Thymus (tissue), 11 donors: ENCODE measurements around the gene NANOGP8. TPM values are rescaled to one million over a fixed set of nuclear protein-coding genes. Genes with fewer than 3 reads are reported as not detected.
A peak's percentile ranks its signal among the peaks of the same experiment; 100 is the strongest.
"Not testable (repeated sequence)": the region's sequence is repeated elsewhere in the genome, so short reads cannot be mapped to it uniquely, and the experiment has no call there.

Experiments
- DNase-seq, 9 donors: peaks; one replicate each; pipeline ENCODE4 v3.0.0-alpha.2; 2013; ENCODE audit warnings: low spot score in 9 of 9, low read depth in 6 of 9, missing footprints in 1 of 9
- H3K27ac ChIP-seq, 2 donors: one replicate each; pipeline ENCODE4 v1.5.1; 2013; ENCODE audit warnings: control low read depth in 1 of 2, low read depth in 1 of 2, low read length in 1 of 2, mild to moderate bottlenecking in 1 of 2, moderate library complexity in 1 of 2
- H3K27me3 ChIP-seq, 2 donors: one replicate each; pipeline ENCODE4 v1.5.1; 2013; ENCODE audit warnings: low read length in 1 of 2; ENCODE audit not compliant: control insufficient read depth in 2 of 2, insufficient read depth in 1 of 2
- H3K36me3 ChIP-seq, 2 donors: one replicate each; pipeline ENCODE4 v1.5.1; 2013; ENCODE audit warnings: low read length in 1 of 2, mild to moderate bottlenecking in 1 of 2, moderate library complexity in 1 of 2; ENCODE audit not compliant: control insufficient read depth in 2 of 2, insufficient read depth in 2 of 2
- H3K4me1 ChIP-seq, 2 donors: one replicate each; pipeline ENCODE4 v1.5.1; 2013; ENCODE audit warnings: low read length in 2 of 2; ENCODE audit not compliant: control insufficient read depth in 2 of 2, insufficient read depth in 2 of 2
- H3K4me3 ChIP-seq, 2 donors: one replicate each; pipeline ENCODE4 v1.5.1; 2013; ENCODE audit warnings: low read length in 2 of 2, control low read depth in 1 of 2, mild to moderate bottlenecking in 1 of 2
- H3K9me3 ChIP-seq, 2 donors: one replicate each; pipeline ENCODE4 v1.5.1; 2013; ENCODE audit warnings: low read length in 1 of 2, mild to moderate bottlenecking in 1 of 2; ENCODE audit not compliant: control insufficient read depth in 2 of 2, insufficient read depth in 1 of 2
- WGBS: extraction: QIAGEN DNeasy Blood & Tissue Kit; methylation state at CpG from one replicate; pipeline ENCODE4 v1.1.7; 2013; 5-methylcytosine and 5-hydroxymethylcytosine counted together
- polyA plus RNA-seq: library from polyadenylated mRNA; stranded (reverse); fragments of 200-250 nt; gene quantifications from one replicate; pipeline ENCODE4 v1.2.3, GENCODE V29; 2013
- total RNA-seq: library from RNA; stranded (reverse); fragments of 120-200 nt; gene quantifications from one replicate; pipeline ENCODE4 v1.2.4, GENCODE V29; 2013
- donor health status: healthy.

The NANOGP8 gene
- total and polyA plus RNA-seq, 2 donors: 0.05 TPM; not detected in 1

DNA sequence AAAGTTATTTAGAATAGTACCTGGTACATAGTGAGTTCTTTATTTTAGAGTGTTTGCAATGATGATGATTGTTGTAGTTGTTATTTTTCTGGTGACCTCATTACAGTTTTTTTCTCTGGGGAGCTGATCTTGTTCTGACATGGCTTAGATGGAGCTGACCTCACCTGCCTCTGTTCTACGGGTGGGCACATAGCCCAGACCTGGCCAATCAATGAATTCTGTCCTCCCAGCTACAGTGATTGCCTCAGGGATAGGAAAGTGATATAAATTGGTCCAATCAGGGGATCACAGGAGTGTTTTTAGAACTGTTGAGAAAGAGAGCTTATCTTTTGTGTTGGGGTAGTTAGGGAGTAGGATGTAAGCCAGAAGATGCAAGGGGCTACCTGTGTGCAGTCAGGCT is 3.2 kb upstream of the NANOGP8 start:
- Histone ChIP-seq H3K36me3 (no peaks in the 10 kb centered on the region), H3K4me1 (no peaks in the 10 kb centered on the region), H3K4me3 (no peak overlapping the region), H3K27ac (no peak overlapping the region), H3K9me3 (no peaks in the 10 kb centered on the region), H3K27me3 (no peaks in the 10 kb centered on the region)
- WGBS: 96% methylated on average over 1 of the region's 1 CpG
- no peak for DNase-seq

GRCh38 chr15:35087759-35088158 is 2.7 kb upstream of the NANOGP8 start:
- H3K4me1 ChIP-seq: no peaks in the 10 kb centered on the region
- no peak overlapping the region for H3K27ac ChIP-seq
- no peaks in the 10 kb centered on the region for H3K9me3 ChIP-seq
- H3K27me3 ChIP-seq: no peaks in the 10 kb centered on the region
- H3K36me3 ChIP-seq: no peaks in the 10 kb centered on the region
- DNase-seq: no peak
- no peak overlapping the region for H3K4me3 ChIP-seq
- WGBS: 95% methylated on average over 3 of the region's 3 CpGs

GRCh38 chr15:35082371-35083348 is 2.4 kb downstream of the NANOGP8 start:
- not testable (repeated sequence) for H3K4me1 ChIP-seq, H3K36me3 ChIP-seq, H3K9me3 ChIP-seq, H3K4me3 ChIP-seq, DNase-seq, H3K27ac ChIP-seq, H3K27me3 ChIP-seq
- WGBS: 98% methylated on average over 36 of the region's 36 CpGs

GRCh38 chr15:35081626-35082365 is 3.3 kb downstream of the NANOGP8 start:
- not testable (repeated sequence) for DNase-seq, H3K36me3 ChIP-seq, H3K4me1 ChIP-seq, H3K9me3 ChIP-seq, H3K4me3 ChIP-seq, H3K27me3 ChIP-seq, H3K27ac ChIP-seq
- WGBS: 96% methylated on average over 45 of the region's 45 CpGs

- Histone ChIP-seq H3K27ac (no peak overlapping the region), H3K9me3 (peaks cover 0 to 4% of the 10 kb centered on the region in 2 donors), H3K27me3 (no peaks in the 10 kb centered on the region), H3K4me3 (no peak overlapping the region), H3K4me1 (no peaks in the 10 kb centered on the region), H3K36me3 (no peaks in the 10 kb centered on the region)
- 91% methylated on average over 2 of the region's 2 CpGs for WGBS
- no peak for DNase-seq
Observed at GRCh38 chr15:35080226-35080625, 4.9 kb downstream of the NANOGP8 start.

DNA sequence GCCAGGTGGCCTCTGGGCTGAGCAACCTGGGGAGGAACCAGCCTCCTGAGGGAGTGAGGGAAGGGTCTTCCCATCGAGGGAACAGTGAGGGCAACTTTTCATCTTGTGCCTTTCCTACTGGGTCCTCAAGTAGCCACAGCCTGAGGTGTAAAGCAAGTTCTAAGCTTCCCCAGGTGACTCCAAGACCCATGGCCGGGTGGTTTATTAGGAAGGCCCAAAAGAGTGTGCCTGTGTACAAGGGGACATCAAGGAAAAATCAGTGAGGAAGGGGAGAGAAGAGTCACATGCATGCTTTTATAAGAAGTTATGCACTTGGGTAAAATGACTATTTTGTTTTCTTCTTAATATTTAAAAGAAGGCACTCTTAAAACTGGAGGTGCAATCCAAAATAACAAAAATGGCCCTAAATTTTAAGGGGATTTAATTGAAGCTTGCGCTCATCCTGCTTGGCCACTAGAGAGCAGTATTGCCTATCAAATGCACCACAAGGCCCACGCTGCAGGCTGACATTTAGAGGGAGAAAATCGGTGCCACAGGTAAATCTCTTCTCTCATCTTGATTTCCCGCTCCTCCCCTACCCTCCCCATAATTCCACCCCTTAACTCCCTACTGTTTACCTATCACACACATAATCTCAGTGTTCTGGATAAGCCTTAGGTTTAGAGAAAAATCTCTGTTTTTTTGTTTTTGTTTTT is 6.7 kb downstream of the NANOGP8 start:
- peaks cover 0 to 4% of the 10 kb centered on the region in 2 donors for H3K9me3 ChIP-seq
- 42% methylated on average over 6 of the region's 6 CpGs for WGBS
- peak in 7 of 9 donors; percentile 13 to 53 (median 17) for DNase-seq

DNA sequence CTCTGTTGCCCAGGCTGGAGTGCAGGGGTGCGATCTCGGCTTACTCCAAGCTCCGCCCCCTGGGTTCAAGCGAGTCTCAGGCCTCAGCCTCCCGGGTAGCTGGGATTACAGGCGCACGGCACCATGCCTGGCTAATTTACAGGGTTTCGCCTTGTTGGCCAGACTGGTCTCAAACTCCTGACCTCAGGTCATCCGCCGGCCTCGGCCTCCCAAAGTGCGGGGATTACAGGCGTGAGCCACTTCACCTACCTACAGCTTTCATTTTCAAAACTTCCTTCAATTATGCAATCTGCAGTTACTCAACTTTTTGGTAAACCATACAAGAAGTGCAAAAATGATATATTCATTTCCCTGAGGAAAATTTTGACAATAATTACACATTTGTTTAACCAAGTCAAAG is 14.0 kb downstream of the NANOGP8 start:
- 97% methylated on average over 13 of the region's 13 CpGs for WGBS
- Histone ChIP-seq H3K27ac (no peak overlapping the region), H3K9me3 (no peaks in the 10 kb centered on the region), H3K36me3 (no peaks in the 10 kb centered on the region), H3K27me3 (no peaks in the 10 kb centered on the region), H3K4me3 (no peak overlapping the region), H3K4me1 (no peaks in the 10 kb centered on the region)
- DNase-seq: no peak

More for the DNA sequence above, 6.7 kb downstream of the NANOGP8 start:
- Histone ChIP-seq H3K4me3 (no peak overlapping the region), H3K27ac (no peak overlapping the region), H3K27me3 (no peaks in the 10 kb centered on the region), H3K4me1 (no peaks in the 10 kb centered on the region), H3K36me3 (no peaks in the 10 kb centered on the region)

- 93% methylated on average over 6 of the region's 6 CpGs for WGBS
- Histone ChIP-seq H3K9me3 (no peaks in the 10 kb centered on the region), H3K4me1 (no peaks in the 10 kb centered on the region), H3K27ac (no peak overlapping the region), H3K4me3 (no peak overlapping the region), H3K36me3 (no peaks in the 10 kb centered on the region), H3K27me3 (no peaks in the 10 kb centered on the region)
- no peak for DNase-seq
Observed at GRCh38 chr15:35068846-35069475, 16.1 kb downstream of the NANOGP8 start.
